K562 (cell line): ENCODE results near the gene PCNX2.

Source experiments
- BHLHE40 ChIP-seq: IDR thresholded peaks from 2 replicates; pipeline ENCODE4 v1.6.1; 2011; ENCODE audit warnings: low read length, improper control_type of control experiment
- CC2D1A ChIP-seq: fragments of 450-650 bp; IDR thresholded peaks from 2 replicates; pipeline ENCODE4 v1.6.1; 2017; ENCODE audit warnings: mild to moderate bottlenecking
- CREB1 ChIP-seq, 2 experiments: sonication (generic) in 1 of 2; formaldehyde crosslinking in 1 of 2; IDR thresholded peaks; 2 replicates each; pipeline versions ENCODE4 v1.6.1 to v1.8.0; 2012 to 2022; ENCODE audit warnings: inconsistent platforms in 1 of 2, mild to moderate bottlenecking in 1 of 2, missing genetic modification reagents in 1 of 2, moderate library complexity in 1 of 2
- CTCF ChIP-seq, 3 experiments: IDR thresholded peaks in 2 of 3; conservative IDR thresholded peaks in 1 of 3; 2 replicates each; pipeline ENCODE4 v1.5.1; 2011 to 2012; ENCODE audit warnings: low read length in 3 of 3, mild to moderate bottlenecking in 3 of 3, control low read depth in 2 of 3, improper control_type of control experiment in 1 of 3, inconsistent platforms in 1 of 3, low read depth in 1 of 3, mixed read lengths in 1 of 3, moderate library complexity in 1 of 3; ENCODE audit not compliant: insufficient read depth in 2 of 3
- DPF2 ChIP-seq: fragments of 450-650 bp; IDR thresholded peaks from 2 replicates; pipeline ENCODE4 v1.6.1; 2016
- E2F5 ChIP-seq: sonication (generic); formaldehyde crosslinking; IDR thresholded peaks from 2 replicates; pipeline ENCODE4 v1.8.0; 2022; ENCODE audit warnings: mild to moderate bottlenecking, missing genetic modification reagents
- E2F6 ChIP-seq, 2 experiments: IDR thresholded peaks; 2 replicates each; pipeline ENCODE4 v1.6.1; 2011; ENCODE audit warnings: borderline replicate concordance in 1 of 2, control low read depth in 1 of 2, low read depth in 1 of 2, low read length in 1 of 2, mild to moderate bottlenecking in 1 of 2, mixed read lengths in 1 of 2, moderate library complexity in 1 of 2; ENCODE audit not compliant: insufficient read depth in 1 of 2, insufficient read length in 1 of 2, poor library complexity in 1 of 2, severe bottlenecking in 1 of 2; ENCODE audit errors: extremely low read depth in 1 of 2
- KHSRP ChIP-seq: fragments of 450-650 bp; IDR thresholded peaks from 2 replicates; pipeline ENCODE4 v1.6.1; 2017
- POLR2A ChIP-seq: fragments of 450-650 bp; conservative IDR thresholded peaks from 2 replicates; pipeline ENCODE4 v1.6.1; 2016
- POLR2AphosphoS5 ChIP-seq: IDR thresholded peaks from 2 replicates; pipeline ENCODE4 v1.6.1; 2011; ENCODE audit warnings: mild to moderate bottlenecking, low read depth, low read length, moderate library complexity; ENCODE audit not compliant: control insufficient read depth, insufficient read depth
- PTBP1 ChIP-seq: fragments of 200-400 bp; formaldehyde crosslinking; IDR thresholded peaks from 2 replicates; pipeline ENCODE4 v1.6.1; 2017; ENCODE audit warnings: low read depth, low read length
- ZNF274 ChIP-seq: IDR thresholded peaks from 2 replicates; pipeline ENCODE4 v1.6.1; 2011; ENCODE audit warnings: low read depth, mild to moderate bottlenecking, low read length, moderate library complexity, borderline replicate concordance

GRCh38 chr1:233238884-233239431 lies 56.6 kb downstream of the PCNX2 start:
- TF ChIP-seq KHSRP (no peak), POLR2AphosphoS5 (no peak), PTBP1 (no peak), ZNF274 (no peak), CTCF (IDR thresholded peaks at IDR 0.05 in 2 of 3, conservative IDR thresholded peaks at IDR 0.05 in 1 of 3; ENCODE audit: insufficient read depth in 2 of 3, low read depth in 1 of 3, low read length in 3 of 3) (peak; percentile 24 to 69 (median 58); a peak in 5 of 6 replicates), CC2D1A (no peak), CREB1 (IDR thresholded peaks at IDR 0.05) (no peak), CREB1 (CRISPR knock-in tag; IDR thresholded peaks at IDR 0.05) (no peak), E2F5 (no peak), BHLHE40 (no peak), POLR2A (no peak), DPF2 (no peak), E2F6 (IDR thresholded peaks at IDR 0.05; ENCODE audit: borderline replicate concordance in 1 of 2, extremely low read depth in 1 of 2, insufficient read depth in 1 of 2, insufficient read length in 1 of 2, low read depth in 1 of 2, low read length in 1 of 2, poor library complexity in 1 of 2, severe bottlenecking in 1 of 2) (no peak)
